Embryonic facial prominence (tissue), 1 donor: ENCODE data around the gene TEDC1.
"Not testable (repeated sequence)": the region's sequence is repeated elsewhere in the genome, so short reads cannot be mapped to it uniquely, and the experiment has no call there.

ENCODE experiments used
- DNase-seq: peaks from one replicate; pipeline ENCODE4 v3.0.0-alpha.2; 2016; ENCODE audit errors: extremely low spot score

TEDC1 gene

GRCh38 chr14:105537580-105538474 is 46.8 kb downstream of the TEDC1 start:
- no peak for DNase-seq

GRCh38 chr14:105538481-105539049 is 47.5 kb downstream of the TEDC1 start:
- DNase-seq = no peak

GRCh38 chr14:105540811-105541210 is 49.8 kb downstream of the TEDC1 start:
- DNase-seq = no peak

- no peak for DNase-seq
Observed at GRCh38 chr14:105541218-105541875, 50.3 kb downstream of the TEDC1 start.

GRCh38 chr14:105545676-105546075 is 54.6 kb downstream of the TEDC1 start:
- DNase-seq = not testable (repeated sequence)

- not testable (repeated sequence) for DNase-seq
Observed at GRCh38 chr14:105546410-105546809, 55.4 kb downstream of the TEDC1 start.

- DNase-seq = not testable (repeated sequence)
Observed at GRCh38 chr14:105547072-105547471, 56.0 kb downstream of the TEDC1 start.

GRCh38 chr14:105547741-105548169 is 56.7 kb downstream of the TEDC1 start:
- no peak for DNase-seq
